Muscle layer of duodenum (tissue), 2 donors: ENCODE data around the gene CCDC71.

ENCODE experiments used
- H3K27ac ChIP-seq: one replicate; pipeline ENCODE4 v1.7.0; 2013; ENCODE audit warnings: mild to moderate bottlenecking, low read length
- H3K27me3 ChIP-seq: one replicate; pipeline ENCODE4 v1.7.0; 2013; ENCODE audit warnings: low read depth, mild to moderate bottlenecking, control low read depth, low read length
- H3K36me3 ChIP-seq, 2 donors: one replicate each; pipeline ENCODE4 v1.7.0; 2013; ENCODE audit warnings: low read length in 2 of 2, control low read depth in 1 of 2, mild to moderate bottlenecking in 1 of 2; ENCODE audit not compliant: insufficient read depth in 2 of 2, control insufficient read depth in 1 of 2
- H3K4me1 ChIP-seq, 2 donors: one replicate each; pipeline ENCODE4 v1.7.0; 2013; ENCODE audit warnings: low read length in 2 of 2, mild to moderate bottlenecking in 2 of 2, control low read depth in 1 of 2, moderate library complexity in 1 of 2; ENCODE audit not compliant: insufficient read depth in 2 of 2, control insufficient read depth in 1 of 2
- H3K4me3 ChIP-seq, 2 donors: one replicate each; pipeline ENCODE4 v1.7.0; 2013; ENCODE audit warnings: low read length in 2 of 2, low read depth in 1 of 2, mild to moderate bottlenecking in 1 of 2
- H3K9me3 ChIP-seq, 2 donors: one replicate each; pipeline ENCODE4 v1.7.0; 2013; ENCODE audit warnings: low read length in 2 of 2, control low read depth in 1 of 2, mild to moderate bottlenecking in 1 of 2; ENCODE audit not compliant: control insufficient read depth in 1 of 2
- donor health status: healthy.

Gene CCDC71

GRCh38 chr3:49166752-49167556, 823 bp upstream of the CCDC71 start:
- Histone ChIP-seq H3K4me1 (peaks cover 20 to 27% of the 10 kb centered on the region in 2 donors), H3K27ac (peak overlapping the region; percentile 69), H3K9me3 (no peaks in the 10 kb centered on the region), H3K27me3 (no peaks in the 10 kb centered on the region), H3K36me3 (peaks cover 15 to 16% of the 10 kb centered on the region in 2 donors), H3K4me3 (peak overlapping the region; percentile 89 to 97)

DNA sequence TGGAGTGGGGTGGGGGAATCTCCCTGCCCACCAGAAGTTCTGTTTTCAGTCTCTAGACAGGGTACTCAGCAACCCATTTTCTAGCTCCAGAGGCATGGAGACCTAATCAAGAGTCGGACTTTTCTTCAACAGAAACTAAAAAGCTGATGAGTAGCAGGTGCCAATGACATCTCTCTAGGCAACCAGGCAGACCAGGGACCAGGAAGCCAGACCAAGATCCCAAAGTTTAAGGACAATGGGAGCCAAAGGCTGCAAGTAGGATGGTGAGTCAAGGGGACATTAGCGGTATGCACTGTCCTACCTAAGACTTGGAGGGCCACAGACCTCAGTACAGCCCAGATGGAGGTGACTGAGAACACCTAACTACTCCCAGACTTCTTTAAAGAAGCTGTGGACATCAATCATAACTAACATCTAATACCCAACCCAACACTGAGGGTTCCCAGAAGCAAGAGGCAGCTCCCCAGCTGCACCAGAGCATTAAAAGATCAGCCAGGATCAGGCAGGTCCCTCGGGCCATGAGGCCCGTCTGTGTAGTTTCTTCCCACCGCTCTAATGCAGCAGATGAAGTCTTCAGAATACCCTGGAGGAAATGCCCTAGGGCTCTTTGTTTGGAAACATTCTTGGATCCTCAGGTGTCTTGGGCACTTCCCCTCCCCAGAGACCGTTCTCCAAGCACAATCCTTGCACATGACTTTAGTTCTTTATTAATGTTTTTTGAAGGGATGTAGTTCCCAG, 979 bp downstream of the CCDC71 start:
- peak overlapping the region; percentile 83 for H3K27ac ChIP-seq
- no peaks in the 10 kb centered on the region for H3K27me3 ChIP-seq
- peaks cover 18 to 19% of the 10 kb centered on the region in 2 donors for H3K36me3 ChIP-seq
- no peaks in the 10 kb centered on the region for H3K9me3 ChIP-seq
- peaks cover 16 to 20% of the 10 kb centered on the region in 2 donors for H3K4me1 ChIP-seq
- peak overlapping the region; percentile 89 to 97 for H3K4me3 ChIP-seq

GRCh38 chr3:49163609-49164008, 2.5 kb downstream of the CCDC71 start:
- Histone ChIP-seq H3K4me3 (no peak overlapping the region), H3K36me3 (peaks cover 18 to 19% of the 10 kb centered on the region in 2 donors), H3K9me3 (no peaks in the 10 kb centered on the region), H3K27ac (no peak overlapping the region), H3K4me1 (peaks cover 16 to 20% of the 10 kb centered on the region in 2 donors), H3K27me3 (no peaks in the 10 kb centered on the region)

GRCh38 chr3:49162751-49163419, 3.2 kb downstream of the CCDC71 start:
- no peak overlapping the region for H3K4me3 ChIP-seq
- H3K4me1 ChIP-seq: peaks cover 16 to 20% of the 10 kb centered on the region in 2 donors
- peaks cover 18 to 19% of the 10 kb centered on the region in 2 donors for H3K36me3 ChIP-seq
- no peaks in the 10 kb centered on the region for H3K27me3 ChIP-seq
- H3K27ac ChIP-seq: no peak overlapping the region
- H3K9me3 ChIP-seq: no peaks in the 10 kb centered on the region

DNA sequence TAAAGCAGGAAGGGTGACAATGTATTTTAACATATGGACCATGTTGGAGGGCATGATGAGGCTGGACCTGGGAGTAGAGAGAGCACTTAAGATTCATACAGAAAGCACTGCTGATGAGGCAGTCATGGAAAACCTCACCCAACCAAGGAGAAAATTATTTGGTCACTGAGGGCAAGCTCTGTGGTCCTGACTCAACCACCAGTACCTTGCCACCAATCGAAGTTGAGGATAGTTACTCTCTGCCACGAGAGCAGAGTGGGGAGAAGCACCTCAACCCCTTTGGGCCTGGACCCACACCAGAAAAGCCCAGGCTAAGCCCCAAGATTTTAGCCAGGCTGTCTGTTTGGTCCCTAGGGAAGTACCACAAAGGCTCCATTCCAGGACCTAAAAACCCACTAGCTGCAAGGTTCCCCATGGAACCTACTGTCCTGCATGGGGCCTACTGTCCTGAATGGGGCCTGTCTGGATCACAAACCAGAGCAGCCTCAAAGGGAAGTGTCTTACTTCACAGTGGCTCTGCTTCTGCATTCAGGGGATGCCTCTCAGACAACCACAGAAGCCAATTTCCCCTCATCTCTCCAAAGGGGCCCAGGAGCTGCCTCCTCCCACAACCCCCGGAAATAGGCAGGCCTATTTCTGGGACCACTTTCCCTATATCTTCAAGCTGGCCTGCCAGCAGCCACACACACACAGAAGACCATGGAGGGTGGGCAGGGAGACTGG, 4.2 kb downstream of the CCDC71 start:
- no peaks in the 10 kb centered on the region for H3K27me3 ChIP-seq
- no peak overlapping the region for H3K4me3 ChIP-seq
- H3K9me3 ChIP-seq: no peaks in the 10 kb centered on the region
- no peak overlapping the region for H3K27ac ChIP-seq
- peaks cover 15 to 19% of the 10 kb centered on the region in 2 donors for H3K4me1 ChIP-seq
- peaks cover 18 to 19% of the 10 kb centered on the region in 2 donors for H3K36me3 ChIP-seq

- Histone ChIP-seq H3K27me3 (no peaks in the 10 kb centered on the region), H3K9me3 (no peaks in the 10 kb centered on the region), H3K36me3 (peaks cover 18 to 19% of the 10 kb centered on the region in 2 donors), H3K4me1 (peaks cover 7 to 12% of the 10 kb centered on the region in 2 donors), H3K4me3 (no peak overlapping the region), H3K27ac (no peak overlapping the region)
Observed at GRCh38 chr3:49161197-49161596, 4.9 kb downstream of the CCDC71 start.

DNA sequence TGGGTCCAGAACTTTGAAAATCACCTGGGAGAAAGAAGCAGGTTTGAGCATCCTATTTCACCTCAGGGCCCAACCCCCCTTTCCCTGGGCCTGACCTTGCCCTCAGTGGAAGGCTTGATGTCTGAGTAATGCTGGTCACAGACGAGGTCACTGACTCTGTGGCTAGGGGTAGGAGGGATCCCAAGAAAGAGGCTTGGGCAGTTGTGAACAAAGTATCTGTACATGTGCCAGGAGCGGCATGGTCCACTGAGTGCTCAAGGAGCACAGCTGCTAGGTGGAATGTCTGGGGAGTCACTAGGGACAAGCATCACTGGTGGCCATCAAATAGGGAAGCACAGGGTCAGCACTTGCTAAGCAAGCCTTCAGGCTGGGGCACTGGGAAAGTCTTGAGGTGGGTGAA, 7.3 kb downstream of the CCDC71 start:
- H3K36me3 ChIP-seq: peaks cover 15 to 16% of the 10 kb centered on the region in 2 donors
- no peak overlapping the region for H3K4me3 ChIP-seq
- H3K27me3 ChIP-seq: no peaks in the 10 kb centered on the region
- no peaks in the 10 kb centered on the region for H3K9me3 ChIP-seq
- no peak overlapping the region for H3K27ac ChIP-seq
- H3K4me1 ChIP-seq: no peaks in the 10 kb centered on the region

- H3K4me1 ChIP-seq: no peaks in the 10 kb centered on the region
- H3K36me3 ChIP-seq: peaks cover 10 to 11% of the 10 kb centered on the region in 2 donors
- H3K9me3 ChIP-seq: no peaks in the 10 kb centered on the region
- H3K4me3 ChIP-seq: no peak overlapping the region
- H3K27ac ChIP-seq: no peak overlapping the region
- H3K27me3 ChIP-seq: no peaks in the 10 kb centered on the region
Observed at GRCh38 chr3:49158103-49158709, 7.9 kb downstream of the CCDC71 start.

DNA sequence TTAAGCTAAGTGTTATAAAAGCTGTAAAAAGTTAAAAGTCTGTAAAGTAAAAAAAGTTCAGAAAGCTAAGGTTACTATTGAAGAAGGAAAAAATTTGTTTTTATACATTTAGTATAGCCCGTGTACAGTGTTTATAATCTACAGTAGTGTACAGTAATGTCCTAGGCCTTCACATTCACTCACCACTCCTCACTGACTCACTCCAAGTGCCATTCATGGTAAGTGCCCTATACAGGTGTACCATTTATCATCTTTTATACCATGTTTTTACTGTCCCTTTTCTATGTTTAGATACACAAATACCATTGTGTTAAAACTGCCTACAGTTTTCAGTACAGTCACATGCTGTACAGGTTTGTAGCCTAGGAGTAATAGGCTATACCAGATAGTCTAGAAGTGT, 8.8 kb downstream of the CCDC71 start:
- no peaks in the 10 kb centered on the region for H3K4me1 ChIP-seq
- no peaks in the 10 kb centered on the region for H3K9me3 ChIP-seq
- H3K27ac ChIP-seq: no peak overlapping the region
- peaks cover 4 to 5% of the 10 kb centered on the region in 2 donors for H3K36me3 ChIP-seq
- H3K27me3 ChIP-seq: no peaks in the 10 kb centered on the region
- H3K4me3 ChIP-seq: no peak overlapping the region

GRCh38 chr3:49153349-49153912, 12.7 kb downstream of the CCDC71 start:
- H3K9me3 ChIP-seq: no peaks in the 10 kb centered on the region
- H3K4me1 ChIP-seq: no peaks in the 10 kb centered on the region
- H3K4me3 ChIP-seq: no peak overlapping the region
- no peak overlapping the region for H3K27ac ChIP-seq
- H3K27me3 ChIP-seq: no peaks in the 10 kb centered on the region
- no peaks in the 10 kb centered on the region for H3K36me3 ChIP-seq
